NB4 (cell line): ENCODE data around the gene CD2AP.
A peak's percentile ranks its signal among the peaks of the same experiment; 100 is the strongest.
"Not testable (repeated sequence)": the region's sequence is repeated elsewhere in the genome, so short reads cannot be mapped to it uniquely, and the experiment has no call there.

Source experiments
- DNase-seq: peaks from one replicate; pipeline ENCODE4 v3.0.0; 2010; ENCODE audit warnings: low read depth
- H3K4me3 ChIP-seq: one replicate; pipeline ENCODE4 v1.5.1; 2011; ENCODE audit warnings: mild to moderate bottlenecking, low read depth, low read length, moderate library complexity
- MYC ChIP-seq: IDR thresholded peaks from 2 replicates; pipeline ENCODE4 v1.6.1; 2011; ENCODE audit warnings: low read depth, low read length
- POLR2A ChIP-seq: IDR thresholded peaks from 2 replicates; pipeline ENCODE4 v1.6.1; 2011; ENCODE audit warnings: mild to moderate bottlenecking; ENCODE audit not compliant: insufficient read length; ENCODE audit errors: extremely low read depth
- TF ChIP-seq, protein P1 (sequence below): IDR thresholded peaks from 2 replicates; pipeline ENCODE4 v1.6.1; 2011; ENCODE audit warnings: low read depth, low read length
- TF ChIP-seq, protein P2 (sequence below): IDR thresholded peaks from one replicate; pipeline ENCODE4 v1.5.1; 2012; ENCODE audit warnings: low read depth, low read length

Gene CD2AP

DNA sequence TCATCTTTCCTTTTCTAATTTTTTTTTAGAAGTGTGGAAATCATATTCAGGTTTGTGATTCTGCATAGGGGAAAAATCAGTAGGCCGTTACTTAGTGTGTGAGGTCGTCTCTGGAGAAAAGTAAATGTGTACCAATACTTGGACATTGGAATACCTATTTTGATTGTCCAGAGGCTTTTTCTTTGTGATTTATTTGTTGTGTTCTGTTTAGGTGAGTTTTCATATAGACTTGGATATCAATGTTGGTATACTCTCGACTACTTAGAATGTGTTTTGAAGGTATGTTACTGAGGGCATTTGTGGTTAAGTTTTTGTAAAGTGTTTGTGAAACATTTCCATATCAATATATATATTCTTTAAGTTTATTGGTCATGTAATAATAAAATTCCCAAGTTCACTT, 2.3 kb downstream of the CD2AP start:
- peak overlapping the region; percentile 89 for H3K4me3 ChIP-seq
- TF ChIP-seq POLR2A (no peak), MYC (no peak)
- TF ChIP-seq, protein P1, sequence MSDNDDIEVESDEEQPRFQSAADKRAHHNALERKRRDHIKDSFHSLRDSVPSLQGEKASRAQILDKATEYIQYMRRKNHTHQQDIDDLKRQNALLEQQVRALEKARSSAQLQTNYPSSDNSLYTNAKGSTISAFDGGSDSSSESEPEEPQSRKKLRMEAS, result no peak
- TF ChIP-seq, protein P2, sequence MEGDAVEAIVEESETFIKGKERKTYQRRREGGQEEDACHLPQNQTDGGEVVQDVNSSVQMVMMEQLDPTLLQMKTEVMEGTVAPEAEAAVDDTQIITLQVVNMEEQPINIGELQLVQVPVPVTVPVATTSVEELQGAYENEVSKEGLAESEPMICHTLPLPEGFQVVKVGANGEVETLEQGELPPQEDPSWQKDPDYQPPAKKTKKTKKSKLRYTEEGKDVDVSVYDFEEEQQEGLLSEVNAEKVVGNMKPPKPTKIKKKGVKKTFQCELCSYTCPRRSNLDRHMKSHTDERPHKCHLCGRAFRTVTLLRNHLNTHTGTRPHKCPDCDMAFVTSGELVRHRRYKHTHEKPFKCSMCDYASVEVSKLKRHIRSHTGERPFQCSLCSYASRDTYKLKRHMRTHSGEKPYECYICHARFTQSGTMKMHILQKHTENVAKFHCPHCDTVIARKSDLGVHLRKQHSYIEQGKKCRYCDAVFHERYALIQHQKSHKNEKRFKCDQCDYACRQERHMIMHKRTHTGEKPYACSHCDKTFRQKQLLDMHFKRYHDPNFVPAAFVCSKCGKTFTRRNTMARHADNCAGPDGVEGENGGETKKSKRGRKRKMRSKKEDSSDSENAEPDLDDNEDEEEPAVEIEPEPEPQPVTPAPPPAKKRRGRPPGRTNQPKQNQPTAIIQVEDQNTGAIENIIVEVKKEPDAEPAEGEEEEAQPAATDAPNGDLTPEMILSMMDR, result no peak
- DNase-seq, result no peak

- H3K4me3 ChIP-seq, DNase-seq: not testable (repeated sequence)
These were observed 3.6 kb downstream of the CD2AP start for GRCh38 chr6:47481213-47481612.

- TF ChIP-seq, protein P2, result no peak
- TF ChIP-seq MYC, result no peak
- TF ChIP-seq, protein P1, result no peak
- no peak for TF ChIP-seq POLR2A
- no peak overlapping the region for H3K4me3 ChIP-seq
- DNase-seq, result no peak
These were observed 4.2 kb downstream of the CD2AP start for GRCh38 chr6:47481806-47482205.

DNA sequence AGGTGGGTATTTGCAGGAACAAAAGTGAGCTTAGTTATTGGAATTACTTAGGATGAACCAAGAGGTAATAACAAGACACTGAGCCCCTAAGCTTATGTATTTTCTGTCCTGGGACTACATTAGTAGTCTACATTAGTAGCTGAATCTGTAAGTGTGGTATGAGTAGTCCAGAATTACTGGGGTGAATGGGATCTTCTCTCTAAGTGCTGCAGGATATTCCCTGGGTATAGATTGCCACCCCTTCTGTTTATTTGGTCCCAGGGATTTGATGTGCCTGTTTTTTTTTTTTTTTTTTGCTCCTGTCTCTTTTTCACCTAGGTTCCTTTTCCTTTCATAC, 5.9 kb downstream of the CD2AP start:
- H3K4me3 ChIP-seq, result no peak overlapping the region
- DNase-seq, result no peak
- TF ChIP-seq MYC (no peak), POLR2A (no peak)
- TF ChIP-seq, protein P1, result no peak
- TF ChIP-seq, protein P2, result no peak

GRCh38 chr6:47483853-47484546, 6.4 kb downstream of the CD2AP start:
- no peak for DNase-seq
- TF ChIP-seq POLR2A, result no peak
- TF ChIP-seq, protein P1, result no peak
- TF ChIP-seq, protein P2, result no peak
- TF ChIP-seq MYC, result no peak
- no peak overlapping the region for H3K4me3 ChIP-seq

- DNase-seq, result no peak
- TF ChIP-seq MYC, result no peak
- TF ChIP-seq, protein P1, result no peak
- TF ChIP-seq, protein P2, result no peak
- TF ChIP-seq POLR2A, result no peak
- no peak overlapping the region for H3K4me3 ChIP-seq
These were observed 7.0 kb downstream of the CD2AP start for GRCh38 chr6:47484616-47485015.
